ENCODE results near the gene CACNG6.

DNA sequence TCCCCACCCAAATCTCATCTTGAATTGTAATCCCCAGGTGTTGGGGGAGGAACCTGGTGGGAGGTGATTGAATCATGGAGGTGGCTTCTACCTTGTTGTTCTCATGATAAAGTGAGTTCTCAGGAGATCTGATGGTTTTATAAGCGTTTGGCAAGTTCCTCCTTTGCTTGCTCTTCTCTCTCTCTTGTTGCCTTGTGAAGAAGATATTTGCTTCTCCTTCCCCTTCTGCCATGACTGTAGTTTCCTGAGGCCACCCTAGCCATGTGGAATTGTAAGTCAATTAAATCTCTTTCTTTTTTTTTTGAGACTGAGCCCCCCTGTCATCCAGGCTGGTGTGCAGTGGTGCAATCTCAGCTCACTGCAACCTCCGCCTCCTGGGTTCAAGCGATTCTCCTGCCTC lies 37.9 kb downstream of the CACNG6 start:
- no peak for TF ChIP-seq CTCF (IDR thresholded peaks at IDR 0.05)
- no peak for TF ChIP-seq FOXM1 (IDR thresholded peaks at IDR 0.05; ENCODE audit: low read depth)
- no peak for TF ChIP-seq MEF2A (IDR thresholded peaks at IDR 0.05; ENCODE audit: borderline replicate concordance, low read depth)

All from SK-N-SH (cell line).